Liver (tissue), 9 donors: ENCODE measurements around the gene MGAT3. TPM values are rescaled to one million over a fixed set of nuclear protein-coding genes. Genes with fewer than 3 reads are reported as not detected.

ENCODE experiments used
- DNase-seq: peaks from one replicate; pipeline ENCODE4 v3.0.0-alpha.2; 2017; ENCODE audit warnings: low spot score
- H3K27ac ChIP-seq, 2 donors: one replicate each; pipeline ENCODE4 v1.7.0; 2013; ENCODE audit warnings: inconsistent platforms in 2 of 2, low read length in 2 of 2, control low read depth in 1 of 2, low read depth in 1 of 2, mild to moderate bottlenecking in 1 of 2
- H3K27me3 ChIP-seq, 4 donors: one replicate each; pipeline versions ENCODE4 v1.6.1 to v1.7.0; 2013; ENCODE audit warnings: low read length in 3 of 4, inconsistent platforms in 1 of 4, mild to moderate bottlenecking in 1 of 4, moderate library complexity in 1 of 4; ENCODE audit not compliant: control insufficient read depth in 4 of 4, insufficient read depth in 4 of 4
- H3K36me3 ChIP-seq, 4 donors: one replicate each; pipeline versions ENCODE4 v1.6.1 to v1.7.0; 2013; ENCODE audit warnings: low read length in 3 of 4, mild to moderate bottlenecking in 3 of 4, low read depth in 1 of 4, moderate library complexity in 1 of 4; ENCODE audit not compliant: control insufficient read depth in 4 of 4, insufficient read depth in 3 of 4
- H3K4me1 ChIP-seq, 4 donors: one replicate each; pipeline versions ENCODE4 v1.6.1 to v1.7.0; 2013; ENCODE audit warnings: low read length in 3 of 4, mild to moderate bottlenecking in 3 of 4, moderate library complexity in 1 of 4; ENCODE audit not compliant: control insufficient read depth in 4 of 4, insufficient read depth in 4 of 4
- H3K4me3 ChIP-seq, 3 donors: one replicate each; pipeline versions ENCODE4 v1.6.1 to v1.7.0; 2013; ENCODE audit warnings: low read length in 3 of 3, control low read depth in 1 of 3, low read depth in 1 of 3, mild to moderate bottlenecking in 1 of 3
- H3K9ac ChIP-seq, 2 donors: one replicate each; pipeline ENCODE4 v1.7.0; 2013; ENCODE audit warnings: low read length in 2 of 2, mild to moderate bottlenecking in 2 of 2, moderate library complexity in 2 of 2, control low read depth in 1 of 2, low read depth in 1 of 2
- H3K9me3 ChIP-seq, 4 donors: one replicate each; pipeline versions ENCODE4 v1.6.1 to v1.7.0; 2013; ENCODE audit warnings: low read length in 3 of 4; ENCODE audit not compliant: control insufficient read depth in 4 of 4
- ATF3 ChIP-seq: IDR thresholded peaks from 2 replicates; pipeline ENCODE4 v1.6.1; 2016; ENCODE audit warnings: antibody characterized with exemption
- CTCF ChIP-seq: fragments of 150-350 bp; IDR thresholded peaks from 2 replicates; pipeline ENCODE4 v1.5.1; 2017; ENCODE audit warnings: improper control_type of control experiment, low read depth, low read length; ENCODE audit not compliant: missing input control
- EGR1 ChIP-seq, 2 donors: IDR thresholded peaks; 2 replicates each; pipeline ENCODE4 v1.6.1; 2016 to 2018; ENCODE audit warnings: antibody characterized with exemption in 2 of 2, low read depth in 2 of 2
- FOXA1 ChIP-seq: IDR thresholded peaks from 2 replicates; pipeline ENCODE4 v1.6.1; 2016; ENCODE audit warnings: antibody characterized with exemption
- FOXA2 ChIP-seq: IDR thresholded peaks from 2 replicates; pipeline ENCODE4 v1.6.1; 2016; ENCODE audit warnings: antibody characterized with exemption
- GABPA ChIP-seq, 2 donors: IDR thresholded peaks in 1 of 2; conservative IDR thresholded peaks in 1 of 2; 2 replicates each; pipeline ENCODE4 v1.6.1; 2016; ENCODE audit warnings: antibody characterized with exemption in 2 of 2, mild to moderate bottlenecking in 1 of 2, moderate library complexity in 1 of 2
- HNF4G ChIP-seq: IDR thresholded peaks from 2 replicates; pipeline ENCODE4 v1.6.1; 2016; ENCODE audit warnings: antibody characterized with exemption
- JUND ChIP-seq, 2 donors: IDR thresholded peaks; 2 replicates each; pipeline ENCODE4 v1.6.1; 2016; ENCODE audit warnings: antibody characterized with exemption in 2 of 2
- MAX ChIP-seq: IDR thresholded peaks from 2 replicates; pipeline ENCODE4 v1.6.1; 2016; ENCODE audit warnings: antibody characterized with exemption
- NR2F2 ChIP-seq: IDR thresholded peaks from 2 replicates; pipeline ENCODE4 v1.6.1; 2016; ENCODE audit warnings: antibody characterized with exemption
- REST ChIP-seq: IDR thresholded peaks from 2 replicates; pipeline ENCODE4 v1.6.1; 2016; ENCODE audit warnings: antibody characterized with exemption, mild to moderate bottlenecking
- RXRA ChIP-seq, 2 donors: IDR thresholded peaks; 2 replicates each; pipeline ENCODE4 v1.6.1; 2017 to 2018; ENCODE audit warnings: antibody characterized with exemption in 2 of 2, mild to moderate bottlenecking in 1 of 2
- SP1 ChIP-seq: IDR thresholded peaks from 2 replicates; pipeline ENCODE4 v1.6.1; 2018; ENCODE audit warnings: antibody characterized with exemption, mild to moderate bottlenecking
- TAF1 ChIP-seq: conservative IDR thresholded peaks from 2 replicates; pipeline ENCODE4 v1.6.1; 2016; ENCODE audit warnings: antibody characterized with exemption, mild to moderate bottlenecking
- ZBTB33 ChIP-seq: IDR thresholded peaks from 2 replicates; pipeline ENCODE4 v1.6.1; 2016; ENCODE audit warnings: antibody characterized with exemption
- WGBS: extraction: QIAGEN DNeasy Blood & Tissue Kit; methylation state at CpG from one replicate; pipeline ENCODE4 v1.1.7; 2013; 5-methylcytosine and 5-hydroxymethylcytosine counted together
- polyA plus RNA-seq, 2 donors: library from polyadenylated mRNA; stranded (reverse) in 1 of 2; unstranded in 1 of 2; fragments of 200-250 nt in 1 of 2; fragments of >200 nt in 1 of 2; fragmentation: Nextera tagmentation in 1 of 2; extraction: Ambion mirVana in 1 of 2; gene quantifications; one replicate each; pipeline versions ENCODE4 v1.2.1 to v1.2.3, GENCODE V29; 2013 to 2015
- total RNA-seq, 2 donors: library from RNA; depleted of rRNA; stranded (reverse); fragments of >200 nt; gene quantifications; one replicate each; pipeline ENCODE4 v1.2.3, GENCODE V29; 2014
- donor health status: healthy.
- donor health status: healthy.
- donor health status: healthy.
- donor health status: healthy.
- donor health status: healthy.

MGAT3 gene
- total and polyA plus RNA-seq, 4 donors = 0.03 to 7.6 (median 0.10) TPM

- no peak overlapping the region for H3K4me3 ChIP-seq
- TF ChIP-seq FOXA1 = no peak
- no peak for TF ChIP-seq FOXA2
- TF ChIP-seq RXRA (IDR thresholded peaks at IDR 0.05) = no peak
- TF ChIP-seq ATF3 = no peak
- no peak for TF ChIP-seq TAF1
- no peak for TF ChIP-seq JUND (IDR thresholded peaks at IDR 0.05)
- no peak for TF ChIP-seq REST
- TF ChIP-seq ZBTB33 = no peak
- no peak for TF ChIP-seq NR2F2
- TF ChIP-seq EGR1 (IDR thresholded peaks at IDR 0.05; ENCODE audit: low read depth in 2 of 2) = no peak
- no peak for TF ChIP-seq MAX
- TF ChIP-seq GABPA (IDR thresholded peaks at IDR 0.05 in 1 of 2, conservative IDR thresholded peaks at IDR 0.05 in 1 of 2) = no peak
Measured at GRCh38 chr22:39524753-39525657, 68.2 kb downstream of the MGAT3 start.

GRCh38 chr22:39525658-39525975 lies 68.8 kb downstream of the MGAT3 start:
- H3K27me3 ChIP-seq = no peaks in the 10 kb centered on the region
- H3K9ac ChIP-seq = no peak overlapping the region
- H3K36me3 ChIP-seq = peaks cover 7 to 32% (median 23%) of the 10 kb centered on the region in 4 donors
- no peak for TF ChIP-seq GABPA (IDR thresholded peaks at IDR 0.05 in 1 of 2, conservative IDR thresholded peaks at IDR 0.05 in 1 of 2)
- TF ChIP-seq EGR1 (IDR thresholded peaks at IDR 0.05; ENCODE audit: low read depth in 2 of 2) = no peak
- TF ChIP-seq HNF4G = no peak
- no peak for TF ChIP-seq REST
- no peak for TF ChIP-seq SP1
- no peak for TF ChIP-seq CTCF
- TF ChIP-seq FOXA2 = no peak
- TF ChIP-seq RXRA (IDR thresholded peaks at IDR 0.05) = no peak
- no peak for DNase-seq
- no peak overlapping the region for H3K4me3 ChIP-seq
- H3K4me1 ChIP-seq = peaks cover 14 to 71% (median 57%) of the 10 kb centered on the region in 4 donors
- H3K9me3 ChIP-seq = no peaks in the 10 kb centered on the region
- 80% methylated on average over 4 of the region's 4 CpGs for WGBS
- no peak overlapping the region for H3K27ac ChIP-seq

More at GRCh38 chr22:39524753-39525657, 68.2 kb downstream of the MGAT3 start:
- Histone ChIP-seq H3K4me1 (peaks cover 13 to 65% (median 52%) of the 10 kb centered on the region in 4 donors), H3K36me3 (peaks cover 7 to 32% (median 22%) of the 10 kb centered on the region in 4 donors), H3K27ac (no peak overlapping the region), H3K9me3 (no peaks in the 10 kb centered on the region), H3K27me3 (no peaks in the 10 kb centered on the region), H3K9ac (no peak overlapping the region)
- WGBS = 80% methylated on average over 10 of the region's 10 CpGs
- no peak for DNase-seq
